Measurements from ENCODE around the gene NR3C2.

DNA sequence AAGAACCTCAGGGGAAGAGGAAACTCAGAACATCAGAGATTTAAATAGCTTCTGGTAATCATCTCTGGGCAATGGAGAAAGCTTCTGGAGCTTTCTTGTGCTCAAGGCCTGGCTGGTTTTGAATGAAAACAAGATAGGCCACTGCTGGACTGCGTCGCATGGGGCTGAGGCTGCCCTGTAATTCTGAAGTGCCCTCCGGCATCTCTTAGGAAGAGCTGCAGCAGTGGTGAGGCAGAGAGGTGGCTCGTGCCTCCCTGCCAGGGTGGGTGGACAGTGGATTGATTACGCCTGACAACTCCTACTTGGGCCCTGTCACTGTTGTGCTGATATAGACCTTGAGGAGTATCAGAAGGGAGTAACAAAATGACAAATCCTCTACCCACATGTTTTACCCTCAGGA is 279.7 kb downstream of the NR3C2 start:
- TF ChIP-seq, protein P1, sequence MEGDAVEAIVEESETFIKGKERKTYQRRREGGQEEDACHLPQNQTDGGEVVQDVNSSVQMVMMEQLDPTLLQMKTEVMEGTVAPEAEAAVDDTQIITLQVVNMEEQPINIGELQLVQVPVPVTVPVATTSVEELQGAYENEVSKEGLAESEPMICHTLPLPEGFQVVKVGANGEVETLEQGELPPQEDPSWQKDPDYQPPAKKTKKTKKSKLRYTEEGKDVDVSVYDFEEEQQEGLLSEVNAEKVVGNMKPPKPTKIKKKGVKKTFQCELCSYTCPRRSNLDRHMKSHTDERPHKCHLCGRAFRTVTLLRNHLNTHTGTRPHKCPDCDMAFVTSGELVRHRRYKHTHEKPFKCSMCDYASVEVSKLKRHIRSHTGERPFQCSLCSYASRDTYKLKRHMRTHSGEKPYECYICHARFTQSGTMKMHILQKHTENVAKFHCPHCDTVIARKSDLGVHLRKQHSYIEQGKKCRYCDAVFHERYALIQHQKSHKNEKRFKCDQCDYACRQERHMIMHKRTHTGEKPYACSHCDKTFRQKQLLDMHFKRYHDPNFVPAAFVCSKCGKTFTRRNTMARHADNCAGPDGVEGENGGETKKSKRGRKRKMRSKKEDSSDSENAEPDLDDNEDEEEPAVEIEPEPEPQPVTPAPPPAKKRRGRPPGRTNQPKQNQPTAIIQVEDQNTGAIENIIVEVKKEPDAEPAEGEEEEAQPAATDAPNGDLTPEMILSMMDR (IDR thresholded peaks at IDR 0.05) = no peak
- TF ChIP-seq POLR2A (IDR thresholded peaks at IDR 0.05) (no peak), EP300 (IDR thresholded peaks at IDR 0.05) (no peak)

Measured in tibial nerve (tissue), 4 donors.